Liver (tissue), 3 donors: ENCODE measurements around the gene CABCOCO1.

Source experiments
- FOXA1 ChIP-seq: IDR thresholded peaks from 2 replicates; pipeline ENCODE4 v1.6.1; 2016; ENCODE audit warnings: antibody characterized with exemption
- GABPA ChIP-seq, 2 donors: IDR thresholded peaks in 1 of 2; conservative IDR thresholded peaks in 1 of 2; 2 replicates each; pipeline ENCODE4 v1.6.1; 2016; ENCODE audit warnings: antibody characterized with exemption in 2 of 2, mild to moderate bottlenecking in 1 of 2, moderate library complexity in 1 of 2
- RAD21 ChIP-seq, 2 donors: IDR thresholded peaks; 2 replicates each; pipeline ENCODE4 v1.6.1; 2016; ENCODE audit warnings: antibody characterized with exemption in 2 of 2, mild to moderate bottlenecking in 2 of 2
- RXRA ChIP-seq, 2 donors: IDR thresholded peaks; 2 replicates each; pipeline ENCODE4 v1.6.1; 2017 to 2018; ENCODE audit warnings: antibody characterized with exemption in 2 of 2, mild to moderate bottlenecking in 1 of 2
- TAF1 ChIP-seq: conservative IDR thresholded peaks from 2 replicates; pipeline ENCODE4 v1.6.1; 2016; ENCODE audit warnings: antibody characterized with exemption, mild to moderate bottlenecking
- YY1 ChIP-seq: IDR thresholded peaks from 2 replicates; pipeline ENCODE4 v1.6.1; 2016; ENCODE audit warnings: antibody characterized with exemption, mild to moderate bottlenecking
- TF ChIP-seq, protein P1 (sequence below): fragments of 150-350 bp; IDR thresholded peaks from 2 replicates; pipeline ENCODE4 v1.5.1; 2017; ENCODE audit warnings: improper control_type of control experiment, low read depth, low read length; ENCODE audit not compliant: missing input control
- TF ChIP-seq, protein P2 (sequence below): IDR thresholded peaks from 2 replicates; pipeline ENCODE4 v1.6.1; 2016; ENCODE audit warnings: antibody characterized with exemption
- TF ChIP-seq, protein P3 (sequence below): IDR thresholded peaks from 2 replicates; pipeline ENCODE4 v1.6.1; 2016; ENCODE audit warnings: antibody characterized with exemption
- TF ChIP-seq, protein P4 (sequence below): IDR thresholded peaks from 2 replicates; pipeline ENCODE4 v1.6.1; 2016; ENCODE audit warnings: antibody characterized with exemption
- donor health status: healthy.
- donor health status: healthy.

DNA sequence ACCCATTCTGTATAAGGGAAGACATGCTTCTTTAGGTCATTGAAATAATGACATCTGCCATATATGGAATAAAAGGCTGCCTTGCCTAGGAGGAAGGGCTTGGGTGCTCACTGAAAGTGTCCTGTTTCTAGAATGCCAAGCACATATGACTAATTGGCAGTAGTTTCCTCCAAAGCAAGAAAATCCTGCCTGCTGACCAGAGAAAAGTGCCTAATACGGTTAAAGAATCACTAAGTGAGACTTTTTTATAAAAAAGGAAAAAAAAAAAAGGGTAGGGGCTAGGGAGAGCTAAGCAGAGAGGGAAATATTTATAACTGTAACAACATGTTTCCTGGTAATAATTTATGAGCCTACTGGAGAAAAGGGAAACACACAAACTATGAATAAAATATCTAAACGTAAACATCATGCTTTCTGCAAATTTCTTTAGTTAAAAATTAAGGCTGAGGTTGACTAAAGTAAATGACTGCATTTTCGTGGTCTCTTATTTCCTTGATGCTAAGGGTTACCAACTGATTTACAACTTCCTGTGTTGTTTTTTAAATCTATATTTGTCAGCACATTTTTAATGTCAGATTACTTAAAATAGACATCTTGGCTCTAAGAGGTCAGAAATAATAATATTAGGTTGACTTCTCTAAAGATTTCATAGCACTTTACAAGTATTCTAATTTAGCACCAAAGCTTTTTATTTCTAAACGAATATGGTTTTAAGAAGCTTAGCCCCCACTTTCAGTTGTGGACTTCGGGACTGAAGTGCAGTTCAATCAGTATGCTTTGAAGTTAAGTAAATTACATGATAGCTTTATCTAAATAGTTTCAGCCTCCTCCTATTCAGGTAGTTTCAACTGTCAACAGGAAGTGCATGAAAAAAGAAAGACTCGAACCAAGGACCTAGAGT lies 89.6 kb downstream of the CABCOCO1 start:
- TF ChIP-seq, protein P1, sequence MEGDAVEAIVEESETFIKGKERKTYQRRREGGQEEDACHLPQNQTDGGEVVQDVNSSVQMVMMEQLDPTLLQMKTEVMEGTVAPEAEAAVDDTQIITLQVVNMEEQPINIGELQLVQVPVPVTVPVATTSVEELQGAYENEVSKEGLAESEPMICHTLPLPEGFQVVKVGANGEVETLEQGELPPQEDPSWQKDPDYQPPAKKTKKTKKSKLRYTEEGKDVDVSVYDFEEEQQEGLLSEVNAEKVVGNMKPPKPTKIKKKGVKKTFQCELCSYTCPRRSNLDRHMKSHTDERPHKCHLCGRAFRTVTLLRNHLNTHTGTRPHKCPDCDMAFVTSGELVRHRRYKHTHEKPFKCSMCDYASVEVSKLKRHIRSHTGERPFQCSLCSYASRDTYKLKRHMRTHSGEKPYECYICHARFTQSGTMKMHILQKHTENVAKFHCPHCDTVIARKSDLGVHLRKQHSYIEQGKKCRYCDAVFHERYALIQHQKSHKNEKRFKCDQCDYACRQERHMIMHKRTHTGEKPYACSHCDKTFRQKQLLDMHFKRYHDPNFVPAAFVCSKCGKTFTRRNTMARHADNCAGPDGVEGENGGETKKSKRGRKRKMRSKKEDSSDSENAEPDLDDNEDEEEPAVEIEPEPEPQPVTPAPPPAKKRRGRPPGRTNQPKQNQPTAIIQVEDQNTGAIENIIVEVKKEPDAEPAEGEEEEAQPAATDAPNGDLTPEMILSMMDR = no peak
- TF ChIP-seq, protein P2, sequence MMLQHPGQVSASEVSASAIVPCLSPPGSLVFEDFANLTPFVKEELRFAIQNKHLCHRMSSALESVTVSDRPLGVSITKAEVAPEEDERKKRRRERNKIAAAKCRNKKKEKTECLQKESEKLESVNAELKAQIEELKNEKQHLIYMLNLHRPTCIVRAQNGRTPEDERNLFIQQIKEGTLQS = no peak
- TF ChIP-seq RAD21 (IDR thresholded peaks at IDR 0.05) (no peak), GABPA (IDR thresholded peaks at IDR 0.05 in 1 of 2, conservative IDR thresholded peaks at IDR 0.05 in 1 of 2) (no peak), FOXA1 (no peak), TAF1 (no peak), RXRA (IDR thresholded peaks at IDR 0.05) (no peak), YY1 (no peak)
- TF ChIP-seq, protein P3, sequence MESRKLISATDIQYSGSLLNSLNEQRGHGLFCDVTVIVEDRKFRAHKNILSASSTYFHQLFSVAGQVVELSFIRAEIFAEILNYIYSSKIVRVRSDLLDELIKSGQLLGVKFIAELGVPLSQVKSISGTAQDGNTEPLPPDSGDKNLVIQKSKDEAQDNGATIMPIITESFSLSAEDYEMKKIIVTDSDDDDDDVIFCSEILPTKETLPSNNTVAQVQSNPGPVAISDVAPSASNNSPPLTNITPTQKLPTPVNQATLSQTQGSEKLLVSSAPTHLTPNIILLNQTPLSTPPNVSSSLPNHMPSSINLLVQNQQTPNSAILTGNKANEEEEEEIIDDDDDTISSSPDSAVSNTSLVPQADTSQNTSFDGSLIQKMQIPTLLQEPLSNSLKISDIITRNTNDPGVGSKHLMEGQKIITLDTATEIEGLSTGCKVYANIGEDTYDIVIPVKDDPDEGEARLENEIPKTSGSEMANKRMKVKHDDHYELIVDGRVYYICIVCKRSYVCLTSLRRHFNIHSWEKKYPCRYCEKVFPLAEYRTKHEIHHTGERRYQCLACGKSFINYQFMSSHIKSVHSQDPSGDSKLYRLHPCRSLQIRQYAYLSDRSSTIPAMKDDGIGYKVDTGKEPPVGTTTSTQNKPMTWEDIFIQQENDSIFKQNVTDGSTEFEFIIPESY = no peak
- TF ChIP-seq, protein P4, sequence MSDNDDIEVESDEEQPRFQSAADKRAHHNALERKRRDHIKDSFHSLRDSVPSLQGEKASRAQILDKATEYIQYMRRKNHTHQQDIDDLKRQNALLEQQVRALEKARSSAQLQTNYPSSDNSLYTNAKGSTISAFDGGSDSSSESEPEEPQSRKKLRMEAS = no peak
